Parathyroid adenoma (tissue), 2 donors: ENCODE data around the gene ZBTB38.

Experiments
- H2AFZ ChIP-seq: fragments of 300-600 bp; sonication (generic); one replicate; pipeline ENCODE4 v1.7.0; 2017; ENCODE audit warnings: antibody characterized with exemption, mild to moderate bottlenecking
- H3K27ac ChIP-seq: fragments of 300-600 bp; sonication (generic); one replicate; pipeline ENCODE4 v1.7.0; 2017
- H3K27me3 ChIP-seq: fragments of 300-600 bp; sonication (generic); one replicate; pipeline ENCODE4 v1.7.0; 2017; ENCODE audit warnings: low read length; ENCODE audit not compliant: control insufficient read depth, insufficient read depth
- H3K36me3 ChIP-seq: fragments of 300-600 bp; sonication (generic); one replicate; pipeline ENCODE4 v1.7.0; 2017; ENCODE audit warnings: low read length; ENCODE audit not compliant: control insufficient read depth, insufficient read depth
- H3K4me1 ChIP-seq: fragments of 300-600 bp; sonication (generic); one replicate; pipeline ENCODE4 v1.7.0; 2017; ENCODE audit warnings: control low read depth
- H3K4me2 ChIP-seq: fragments of 300-600 bp; sonication (generic); one replicate; pipeline ENCODE4 v1.7.0; 2017; ENCODE audit warnings: low read length
- H3K4me3 ChIP-seq: fragments of 300-600 bp; sonication (generic); one replicate; pipeline ENCODE4 v1.7.0; 2017; ENCODE audit warnings: low read depth, low read length
- H3K79me2 ChIP-seq: fragments of 300-600 bp; sonication (generic); one replicate; pipeline ENCODE4 v1.7.0; 2017; ENCODE audit warnings: control low read depth
- H3K9ac ChIP-seq: fragments of 300-600 bp; sonication (generic); one replicate; pipeline ENCODE4 v1.7.0; 2017; ENCODE audit warnings: mild to moderate bottlenecking
- H3K9me3 ChIP-seq: fragments of 300-600 bp; sonication (generic); one replicate; pipeline ENCODE4 v1.7.0; 2017; ENCODE audit warnings: low read length; ENCODE audit not compliant: control insufficient read depth
- CTCF ChIP-seq: fragments of 300-600 bp; sonication (generic); IDR thresholded peaks from one replicate; pipeline ENCODE4 v1.7.0; 2017; ENCODE audit warnings: antibody characterized with exemption, mild to moderate bottlenecking
- donor health status: primary hyperparathyroidism.

ZBTB38 gene

GRCh38 chr3:141372656-141373055 is 4.4 kb downstream of the ZBTB38 start:
- Histone ChIP-seq H3K9me3 (no peaks in the 10 kb centered on the region), H3K79me2 (peaks cover 11% of the 10 kb centered on the region), H3K4me1 (peaks cover 16% of the 10 kb centered on the region), H2AFZ (no peak overlapping the region), H3K4me2 (no peak overlapping the region), H3K36me3 (no peaks in the 10 kb centered on the region), H3K27me3 (no peaks in the 10 kb centered on the region), H3K4me3 (no peak overlapping the region), H3K9ac (no peak overlapping the region), H3K27ac (no peak overlapping the region)
- TF ChIP-seq CTCF = no peak

DNA sequence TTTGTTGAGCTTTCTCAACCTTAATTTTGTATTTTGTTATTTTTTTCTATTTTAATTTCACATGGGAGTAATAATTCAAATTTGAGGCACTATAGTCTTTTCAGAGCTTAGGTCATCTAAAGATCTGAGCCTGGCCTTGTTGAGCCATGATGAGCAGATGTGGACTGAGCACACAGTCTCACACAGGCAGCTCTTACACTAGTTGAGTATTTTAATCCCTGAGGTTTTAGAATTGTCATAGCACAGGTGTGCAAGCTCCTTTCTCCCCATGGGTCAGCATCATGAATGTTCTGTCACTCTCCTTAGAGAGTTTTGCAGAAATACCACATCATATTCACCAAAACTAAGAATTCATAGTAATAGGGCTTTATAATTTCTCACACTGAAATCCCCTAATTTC is 4.9 kb downstream of the ZBTB38 start:
- no peak overlapping the region for H3K4me2 ChIP-seq
- H3K27me3 ChIP-seq = no peaks in the 10 kb centered on the region
- H3K27ac ChIP-seq = no peak overlapping the region
- no peaks in the 10 kb centered on the region for H3K9me3 ChIP-seq
- peaks cover 13% of the 10 kb centered on the region for H3K79me2 ChIP-seq
- H3K9ac ChIP-seq = no peak overlapping the region
- H3K4me1 ChIP-seq = peaks cover 10% of the 10 kb centered on the region
- no peaks in the 10 kb centered on the region for H3K36me3 ChIP-seq
- H2AFZ ChIP-seq = no peak overlapping the region
- H3K4me3 ChIP-seq = no peak overlapping the region
- TF ChIP-seq CTCF = no peak

GRCh38 chr3:141373768-141374526 is 5.6 kb downstream of the ZBTB38 start:
- Histone ChIP-seq H3K4me2 (no peak overlapping the region), H3K27ac (no peak overlapping the region), H3K9ac (no peak overlapping the region), H3K79me2 (peaks cover 13% of the 10 kb centered on the region), H3K9me3 (no peaks in the 10 kb centered on the region), H3K27me3 (no peaks in the 10 kb centered on the region), H3K36me3 (no peaks in the 10 kb centered on the region), H2AFZ (no peak overlapping the region), H3K4me1 (peaks cover 8% of the 10 kb centered on the region), H3K4me3 (no peak overlapping the region)
- no peak for TF ChIP-seq CTCF

DNA sequence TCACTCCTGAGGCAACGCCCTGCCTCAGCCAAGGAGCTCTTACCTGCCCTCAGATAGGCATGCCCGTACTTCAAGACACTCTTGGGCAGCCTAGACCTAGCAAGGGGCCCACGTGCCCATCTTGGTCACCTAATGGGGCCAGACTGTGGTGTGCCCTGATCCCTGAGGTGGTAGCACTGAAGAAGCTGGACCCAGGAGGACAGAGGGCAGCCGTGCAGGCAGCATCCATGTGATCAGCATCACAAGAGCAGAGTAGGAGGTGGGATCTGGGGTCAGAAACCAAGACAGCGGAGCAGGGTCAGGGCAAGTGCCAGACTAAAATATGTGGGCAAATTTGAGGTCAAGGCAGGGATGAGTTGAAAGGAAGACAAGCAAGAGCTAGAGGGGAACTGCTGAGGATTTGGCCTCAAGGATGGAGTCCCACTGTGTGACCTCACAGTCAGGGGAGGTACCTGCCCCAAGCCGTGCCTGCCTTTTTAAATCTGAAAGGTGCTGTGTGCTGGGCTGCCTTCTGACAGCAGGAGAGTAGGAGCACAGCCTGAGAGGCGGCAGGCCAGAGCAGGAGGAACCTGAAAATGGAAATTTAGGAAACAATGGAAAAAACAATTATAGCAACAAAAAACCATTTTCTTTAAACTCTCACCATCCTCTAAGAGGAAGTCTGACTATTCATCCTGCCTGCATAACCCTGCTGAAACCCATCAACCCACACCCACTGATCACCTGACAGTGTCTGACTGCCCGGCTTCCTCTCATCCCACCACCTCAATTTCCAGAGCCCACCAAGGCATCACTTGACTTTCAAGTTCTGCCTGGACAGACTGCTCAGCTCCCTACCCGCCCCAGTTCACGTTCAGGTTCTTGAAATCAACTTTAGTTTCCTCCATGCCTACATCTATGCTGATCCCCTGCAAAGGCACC is 7.3 kb downstream of the ZBTB38 start:
- no peak overlapping the region for H3K9ac ChIP-seq
- H3K4me3 ChIP-seq = no peak overlapping the region
- peaks cover 13% of the 10 kb centered on the region for H3K79me2 ChIP-seq
- H3K27ac ChIP-seq = no peak overlapping the region
- H2AFZ ChIP-seq = no peak overlapping the region
- H3K4me2 ChIP-seq = no peak overlapping the region
- TF ChIP-seq CTCF = no peak
- no peaks in the 10 kb centered on the region for H3K27me3 ChIP-seq
- no peaks in the 10 kb centered on the region for H3K36me3 ChIP-seq
- peaks cover 9% of the 10 kb centered on the region for H3K4me1 ChIP-seq
- no peaks in the 10 kb centered on the region for H3K9me3 ChIP-seq
